Panc1 (cell line): ENCODE data around the gene ZNF324B.

ENCODE experiments used
- POLR2AphosphoS5 ChIP-seq: IDR thresholded peaks from 2 replicates; pipeline ENCODE4 v1.6.1; 2012; ENCODE audit warnings: mild to moderate bottlenecking, low read depth, low read length, moderate library complexity
- REST ChIP-seq, 2 experiments: IDR thresholded peaks; 2 replicates each; pipeline ENCODE4 v1.6.1; 2011 to 2012; ENCODE audit warnings: low read depth in 2 of 2, control low read depth in 1 of 2, low read length in 1 of 2, mild to moderate bottlenecking in 1 of 2, moderate library complexity in 1 of 2; ENCODE audit not compliant: insufficient read depth in 1 of 2
- SIN3A ChIP-seq: IDR thresholded peaks from 2 replicates; pipeline ENCODE4 v1.6.1; 2012; ENCODE audit warnings: low read depth, mild to moderate bottlenecking, low read length, moderate library complexity, borderline replicate concordance; ENCODE audit not compliant: insufficient read depth
- TCF7L2 ChIP-seq: IDR thresholded peaks from 2 replicates; pipeline ENCODE4 v1.6.1; 2011; ENCODE audit warnings: mild to moderate bottlenecking, low read depth, low read length, inconsistent platforms
- TF ChIP-seq, protein P1 (sequence below): fragments of 450-650 bp; IDR thresholded peaks from 2 replicates; pipeline ENCODE4 v1.5.1; 2017; ENCODE audit warnings: mild to moderate bottlenecking

GRCh38 chr19:58450856-58451357 lies 515 bp upstream of the ZNF324B start:
- TF ChIP-seq TCF7L2 (no peak), POLR2AphosphoS5 (no peak), SIN3A (no peak), REST (IDR thresholded peaks at IDR 0.05; ENCODE audit: insufficient read depth in 1 of 2, low read depth in 2 of 2, low read length in 1 of 2) (no peak)
- TF ChIP-seq, protein P1, sequence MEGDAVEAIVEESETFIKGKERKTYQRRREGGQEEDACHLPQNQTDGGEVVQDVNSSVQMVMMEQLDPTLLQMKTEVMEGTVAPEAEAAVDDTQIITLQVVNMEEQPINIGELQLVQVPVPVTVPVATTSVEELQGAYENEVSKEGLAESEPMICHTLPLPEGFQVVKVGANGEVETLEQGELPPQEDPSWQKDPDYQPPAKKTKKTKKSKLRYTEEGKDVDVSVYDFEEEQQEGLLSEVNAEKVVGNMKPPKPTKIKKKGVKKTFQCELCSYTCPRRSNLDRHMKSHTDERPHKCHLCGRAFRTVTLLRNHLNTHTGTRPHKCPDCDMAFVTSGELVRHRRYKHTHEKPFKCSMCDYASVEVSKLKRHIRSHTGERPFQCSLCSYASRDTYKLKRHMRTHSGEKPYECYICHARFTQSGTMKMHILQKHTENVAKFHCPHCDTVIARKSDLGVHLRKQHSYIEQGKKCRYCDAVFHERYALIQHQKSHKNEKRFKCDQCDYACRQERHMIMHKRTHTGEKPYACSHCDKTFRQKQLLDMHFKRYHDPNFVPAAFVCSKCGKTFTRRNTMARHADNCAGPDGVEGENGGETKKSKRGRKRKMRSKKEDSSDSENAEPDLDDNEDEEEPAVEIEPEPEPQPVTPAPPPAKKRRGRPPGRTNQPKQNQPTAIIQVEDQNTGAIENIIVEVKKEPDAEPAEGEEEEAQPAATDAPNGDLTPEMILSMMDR: no peak
